ENCODE measurements around the gene APOE.

Gene APOE

GRCh38 chr19:44954649-44955504, 49.3 kb downstream of the APOE start, which contains the start of gene CLPTM1:
Gene CLPTM1, plus strand, starts transcription at chr19:44955380. Its CDS starts 16 bp downstream, at chr19:44955396.
- no peak for TF ChIP-seq CTCF (IDR thresholded peaks at IDR 0.05; ENCODE audit: borderline replicate concordance, control extremely low read depth, extremely low read depth, insufficient read depth, missing control alignments)
- in situ Hi-C loops (cut with MboI; ENCODE audit: low sequenced_read_pairs, unreplicated experiment): loop anchor here (10.0 kb wide), 1 partner anchor 170 kb away; no protein-coding TSS in a partner anchor
- DNase-seq (ENCODE audit: low spot score): peak; percentile 98

GRCh38 chr19:44955505-44956439, 50.2 kb downstream of the APOE start:
- no peak for TF ChIP-seq CTCF (IDR thresholded peaks at IDR 0.05; ENCODE audit: borderline replicate concordance, control extremely low read depth, extremely low read depth, insufficient read depth, missing control alignments)
- in situ Hi-C loops (cut with MboI; ENCODE audit: low sequenced_read_pairs, unreplicated experiment): loop anchor here (10.0 kb wide), 1 partner anchor 171 kb away; no protein-coding TSS in a partner anchor
- DNase-seq (ENCODE audit: low spot score): no peak

- DNase-seq (ENCODE audit: low spot score): no peak
- in situ Hi-C loops (cut with MboI; ENCODE audit: low sequenced_read_pairs, unreplicated experiment): loop anchor here (10.0 kb wide), 1 partner anchor 173 kb away; no protein-coding TSS in a partner anchor
- TF ChIP-seq CTCF (IDR thresholded peaks at IDR 0.05; ENCODE audit: borderline replicate concordance, control extremely low read depth, extremely low read depth, insufficient read depth, missing control alignments): no peak
Observed at GRCh38 chr19:44957526-44957925, 51.9 kb downstream of the APOE start.

GRCh38 chr19:44958090-44958489, 52.5 kb downstream of the APOE start:
- no peak for DNase-seq (ENCODE audit: low spot score)
- in situ Hi-C loops (cut with MboI; ENCODE audit: low sequenced_read_pairs, unreplicated experiment): loop anchor here (10.0 kb wide), 1 partner anchor 173 kb away; no protein-coding TSS in a partner anchor
- no peak for TF ChIP-seq CTCF (IDR thresholded peaks at IDR 0.05; ENCODE audit: borderline replicate concordance, control extremely low read depth, extremely low read depth, insufficient read depth, missing control alignments)
